ENCODE data around the gene IFI27L2. TPM values are rescaled to one million over a fixed set of nuclear protein-coding genes. Genes with fewer than 3 reads are reported as not detected.

Gene IFI27L2
- total and polyA plus RNA-seq, 8 donors = 4.9 to 133 (median 43.3) TPM

GRCh38 chr14:94143239-94143638 lies 13.8 kb upstream of the IFI27L2 start:
- Histone ChIP-seq H3K4me1 (no peaks in the 10 kb centered on the region), H3K9me3 (no peaks in the 10 kb centered on the region), H3K4me3 (no peak overlapping the region), H3K36me3 (no peaks in the 10 kb centered on the region), H3K27me3 (peaks cover 0 to 6% (median 0%) of the 10 kb centered on the region in 3 donors), H3K27ac (no peak overlapping the region)
- TF ChIP-seq CTCF (IDR thresholded peaks at IDR 0.05) (peak in 1 of 7 experiments; percentile 11), POLR2AphosphoS5 (IDR thresholded peaks at IDR 0.05) (no peak)
- intact Hi-C loops (cut with DNase I; ENCODE audit: low total_unique reads) = no loop called here
- WGBS, 5 donors = 65 to 78% (median 72%) methylated on average over 3 of the region's 3 CpGs
- no peak for DNase-seq

- Histone ChIP-seq H3K4me3 (no peak overlapping the region), H3K36me3 (no peaks in the 10 kb centered on the region), H3K4me1 (no peaks in the 10 kb centered on the region), H3K27ac (no peak overlapping the region), H3K27me3 (peaks cover 0 to 8% (median 0%) of the 10 kb centered on the region in 3 donors), H3K9me3 (no peaks in the 10 kb centered on the region)
- 68 to 85% (median 79%) methylated on average over 1 of the region's 1 CpG for WGBS, 5 donors
- no peak for DNase-seq
- TF ChIP-seq POLR2A (IDR thresholded peaks at IDR 0.05) (no peak), POLR2AphosphoS5 (IDR thresholded peaks at IDR 0.05) (no peak), EP300 (IDR thresholded peaks at IDR 0.05) (no peak), CTCF (IDR thresholded peaks at IDR 0.05) (no peak)
- intact Hi-C loops (cut with DNase I; ENCODE audit: low total_unique reads) = no loop called here
Measured at GRCh38 chr14:94142836-94143235, 13.4 kb upstream of the IFI27L2 start.

- Histone ChIP-seq H3K27ac (no peak overlapping the region), H3K36me3 (no peaks in the 10 kb centered on the region), H3K4me3 (no peak overlapping the region), H3K4me1 (no peaks in the 10 kb centered on the region), H3K9me3 (no peaks in the 10 kb centered on the region), H3K27me3 (peaks cover 0 to 8% (median 0%) of the 10 kb centered on the region in 3 donors)
- TF ChIP-seq POLR2AphosphoS5 (IDR thresholded peaks at IDR 0.05) (no peak), EP300 (IDR thresholded peaks at IDR 0.05) (no peak), POLR2A (IDR thresholded peaks at IDR 0.05) (no peak), CTCF (IDR thresholded peaks at IDR 0.05) (no peak)
- 58 to 80% (median 77%) methylated on average over 3 of the region's 3 CpGs for WGBS, 5 donors
- intact Hi-C loops (cut with DNase I; ENCODE audit: low total_unique reads) = no loop called here
- no peak for DNase-seq
Measured at GRCh38 chr14:94142247-94142646, 12.8 kb upstream of the IFI27L2 start.

GRCh38 chr14:94139421-94139820 lies 10.0 kb upstream of the IFI27L2 start:
- no peaks in the 10 kb centered on the region for H3K36me3 ChIP-seq
- WGBS, 5 donors = 80 to 88% (median 86%) methylated on average over 5 of the region's 5 CpGs
- H3K4me3 ChIP-seq = no peak overlapping the region
- H3K9me3 ChIP-seq = peaks cover 0 to 7% (median 3%) of the 10 kb centered on the region in 4 donors
- peaks cover 0 to 6% (median 3%) of the 10 kb centered on the region in 4 donors for H3K4me1 ChIP-seq
- DNase-seq = no peak
- H3K27ac ChIP-seq = no peak overlapping the region
- TF ChIP-seq EP300 (IDR thresholded peaks at IDR 0.05) (no peak), POLR2A (IDR thresholded peaks at IDR 0.05) (no peak), CTCF (IDR thresholded peaks at IDR 0.05) (no peak), POLR2AphosphoS5 (IDR thresholded peaks at IDR 0.05) (no peak)
- peaks cover 0 to 8% (median 0%) of the 10 kb centered on the region in 3 donors for H3K27me3 ChIP-seq
- intact Hi-C loops (cut with DNase I; ENCODE audit: low total_unique reads) = loop anchor here (5.0 kb wide), 1 partner anchor 107 kb away; no protein-coding TSS in a partner anchor

Data from stomach (tissue), 9 donors.